Urinary bladder (tissue), 4 donors: ENCODE measurements around the gene TMEM135. TPM values are rescaled to one million over a fixed set of nuclear protein-coding genes. Genes with fewer than 3 reads are reported as not detected.
"Not testable (repeated sequence)": the region's sequence is repeated elsewhere in the genome, so short reads cannot be mapped to it uniquely, and the experiment has no call there.

Experiments used
- DNase-seq: peaks from one replicate; pipeline ENCODE4 v3.0.0-alpha.2; 2015; ENCODE audit errors: extremely low spot score
- H3K27ac ChIP-seq: one replicate; pipeline ENCODE4 v1.5.1; 2013; ENCODE audit warnings: low read depth, mild to moderate bottlenecking, moderate library complexity
- H3K36me3 ChIP-seq: one replicate; pipeline ENCODE4 v1.6.1; 2013; ENCODE audit warnings: mild to moderate bottlenecking, moderate library complexity; ENCODE audit not compliant: insufficient read depth
- H3K4me1 ChIP-seq: one replicate; pipeline ENCODE4 v1.6.1; 2013; ENCODE audit warnings: mild to moderate bottlenecking, moderate library complexity; ENCODE audit not compliant: insufficient read depth
- H3K4me3 ChIP-seq: one replicate; pipeline ENCODE4 v1.5.1; 2013; ENCODE audit warnings: low read depth, low read length
- WGBS: extraction: QIAGEN DNeasy Blood & Tissue Kit; methylation state at CpG from one replicate; pipeline ENCODE4 v1.1.7; 2013; 5-methylcytosine and 5-hydroxymethylcytosine counted together
- polyA plus RNA-seq: library from polyadenylated mRNA; stranded (reverse); fragments of 200-250 nt; gene quantifications from one replicate; pipeline ENCODE4 v1.2.3, GENCODE V29; 2013
- total RNA-seq: library from RNA; depleted of rRNA; stranded (reverse); fragments of >200 nt; gene quantifications from one replicate; pipeline ENCODE4 v1.2.3, GENCODE V29; 2014
- donor health status: healthy with polysubstance abuse.
- donor health status: healthy.

The TMEM135 gene
- total and polyA plus RNA-seq, 2 donors: 6.2 to 61.0 TPM

DNA sequence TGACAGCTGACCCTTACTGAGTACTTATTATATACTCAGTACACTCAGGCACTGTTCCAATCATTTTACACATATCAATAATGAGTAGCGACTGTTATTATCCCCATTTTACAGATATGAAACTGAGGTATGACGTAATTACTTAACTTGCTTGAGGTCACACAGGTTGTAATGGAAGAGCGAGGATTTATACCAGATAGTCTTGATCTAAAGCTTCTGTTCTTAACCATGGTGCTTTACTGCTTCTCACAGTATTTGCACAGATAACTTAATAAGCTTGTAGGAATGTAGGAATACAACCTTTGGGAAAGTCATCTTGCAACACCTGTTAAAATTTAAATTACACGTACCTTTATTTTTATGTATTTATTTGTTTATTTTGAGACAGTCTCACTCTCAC, 31.7 kb upstream of the TMEM135 start:
- WGBS: 95% methylated on average over 4 of the region's 4 CpGs
- Histone ChIP-seq H3K4me1 (no peaks in the 10 kb centered on the region), H3K4me3 (no peak overlapping the region), H3K36me3 (no peaks in the 10 kb centered on the region), H3K27ac (no peak overlapping the region)
- DNase-seq: no peak

DNA sequence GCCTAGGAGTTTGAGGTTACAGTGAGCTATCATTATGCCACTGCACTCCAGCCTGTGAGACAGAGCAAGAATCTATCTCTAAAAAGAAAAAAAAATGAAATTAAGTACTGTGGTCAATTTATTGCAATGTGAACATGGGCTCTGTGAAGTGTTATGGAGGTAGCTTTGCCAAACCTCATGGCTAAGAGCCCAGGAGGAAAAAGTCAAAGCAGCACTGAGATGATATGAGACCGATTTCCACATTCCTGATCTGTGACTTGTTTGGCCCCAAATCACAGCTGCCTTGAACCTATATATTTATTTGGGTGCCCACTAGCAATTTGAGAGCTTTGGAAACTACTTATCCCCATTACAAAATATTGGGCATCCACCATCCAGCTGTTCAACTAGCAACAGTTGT, 29.8 kb upstream of the TMEM135 start:
- WGBS: 56% methylated on average over 1 of the region's 1 CpG
- DNase-seq: no peak
- Histone ChIP-seq H3K4me3 (no peak overlapping the region), H3K27ac (no peak overlapping the region), H3K4me1 (no peaks in the 10 kb centered on the region), H3K36me3 (no peaks in the 10 kb centered on the region)

GRCh38 chr11:87012089-87012488, 25.6 kb upstream of the TMEM135 start:
- DNase-seq: no peak
- Histone ChIP-seq H3K4me1 (no peaks in the 10 kb centered on the region), H3K36me3 (no peaks in the 10 kb centered on the region), H3K4me3 (no peak overlapping the region), H3K27ac (no peak overlapping the region)
- 74% methylated on average over 1 of the region's 1 CpG for WGBS

GRCh38 chr11:87012673-87013072, 25.1 kb upstream of the TMEM135 start:
- H3K4me3 ChIP-seq: no peak overlapping the region
- 53% methylated on average over 1 of the region's 1 CpG for WGBS
- DNase-seq: no peak
- H3K4me1 ChIP-seq: no peaks in the 10 kb centered on the region
- no peaks in the 10 kb centered on the region for H3K36me3 ChIP-seq
- H3K27ac ChIP-seq: no peak overlapping the region

DNA sequence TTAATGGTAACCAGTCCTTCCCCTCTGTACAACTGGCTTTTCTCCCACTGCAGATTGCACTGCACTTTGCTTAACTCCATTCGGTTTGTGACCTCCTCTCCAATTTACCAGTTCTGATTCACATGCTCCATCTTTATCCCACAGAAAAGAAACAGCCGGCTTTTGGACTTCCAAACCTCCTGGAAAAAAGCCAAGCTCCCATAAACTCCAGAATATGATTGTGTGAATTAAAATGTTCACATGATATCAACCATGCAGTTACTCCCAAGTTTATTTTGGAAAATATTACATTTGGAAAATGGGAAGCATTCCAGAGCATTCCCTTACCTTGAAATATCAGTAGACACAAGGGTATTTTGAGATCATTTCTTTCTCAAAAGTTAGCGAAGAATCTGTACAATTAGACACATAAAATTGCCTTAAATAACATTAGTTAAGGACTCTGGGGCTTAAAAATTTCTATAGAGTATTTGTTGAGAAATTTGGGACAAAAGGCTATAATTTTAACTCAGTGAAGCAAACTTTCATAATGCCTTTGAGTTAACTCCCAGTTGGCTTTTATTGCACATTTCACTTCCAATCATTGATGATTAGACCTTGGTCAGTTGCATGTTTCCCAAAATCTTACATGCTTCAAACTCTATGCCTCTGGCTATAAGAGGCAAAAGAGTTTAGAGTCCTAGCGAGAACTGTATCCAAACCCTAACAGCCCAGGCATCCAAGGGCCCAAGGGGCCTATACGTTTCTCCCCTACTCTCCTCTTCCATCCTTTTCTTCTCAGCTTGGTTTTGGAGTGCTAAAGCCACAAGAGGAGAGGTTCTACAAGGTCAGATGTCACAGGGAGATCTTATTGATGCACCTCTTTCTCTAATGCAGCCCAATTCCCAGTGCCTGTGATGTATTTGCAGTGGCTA, 23.6 kb upstream of the TMEM135 start:
- Histone ChIP-seq H3K27ac (no peak overlapping the region), H3K4me1 (no peaks in the 10 kb centered on the region)
- WGBS: 56% methylated on average over 5 of the region's 5 CpGs

GRCh38 chr11:87015645-87016044, 22.1 kb upstream of the TMEM135 start:
- WGBS: 92% methylated on average over 10 of the region's 10 CpGs
- no peaks in the 10 kb centered on the region for H3K36me3 ChIP-seq
- H3K4me1 ChIP-seq: no peaks in the 10 kb centered on the region
- DNase-seq: no peak
- H3K27ac ChIP-seq: no peak overlapping the region
- no peak overlapping the region for H3K4me3 ChIP-seq

More for the DNA sequence above, 23.6 kb upstream of the TMEM135 start:
- DNase-seq: no peak
- H3K36me3 ChIP-seq: no peaks in the 10 kb centered on the region
- no peak overlapping the region for H3K4me3 ChIP-seq

- Histone ChIP-seq H3K36me3 (no peaks in the 10 kb centered on the region), H3K4me3 (no peak overlapping the region), H3K4me1 (no peaks in the 10 kb centered on the region), H3K27ac (no peak overlapping the region)
- WGBS: 76% methylated on average over 1 of the region's 1 CpG
- no peak for DNase-seq
Measured at GRCh38 chr11:87019613-87020271, 18.0 kb upstream of the TMEM135 start.

GRCh38 chr11:87020336-87020735, 17.4 kb upstream of the TMEM135 start:
- Histone ChIP-seq H3K36me3 (no peaks in the 10 kb centered on the region), H3K4me1 (no peaks in the 10 kb centered on the region), H3K4me3 (no peak overlapping the region), H3K27ac (no peak overlapping the region)
- 91% methylated on average over 1 of the region's 1 CpG for WGBS
- DNase-seq: no peak

GRCh38 chr11:87020764-87021365, 16.9 kb upstream of the TMEM135 start:
- Histone ChIP-seq H3K4me3 (no peak overlapping the region), H3K36me3 (no peaks in the 10 kb centered on the region), H3K27ac (no peak overlapping the region), H3K4me1 (no peaks in the 10 kb centered on the region)
- DNase-seq: no peak
- 85% methylated on average over 3 of the region's 3 CpGs for WGBS

DNA sequence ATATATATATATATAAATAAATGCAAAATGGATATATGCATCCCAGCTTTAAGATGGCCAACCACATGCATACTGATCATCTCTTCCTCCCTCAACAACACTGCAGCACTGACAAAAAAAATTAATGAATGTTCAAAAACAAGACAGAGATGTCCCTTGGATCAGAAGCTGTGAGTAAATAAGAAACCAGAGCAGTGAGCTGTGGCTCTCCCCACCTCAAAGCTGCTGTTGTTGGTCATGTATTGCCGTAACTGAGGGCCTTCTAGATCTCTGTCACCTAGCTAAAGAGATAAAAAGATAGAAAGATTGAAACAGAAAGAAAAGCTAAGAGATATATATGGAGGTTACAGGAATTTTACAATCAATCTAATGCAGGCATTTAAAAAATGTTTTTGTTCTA, 15.5 kb upstream of the TMEM135 start:
- 88% methylated on average over 1 of the region's 1 CpG for WGBS
- no peak for DNase-seq
- Histone ChIP-seq H3K27ac (no peak overlapping the region), H3K4me3 (no peak overlapping the region), H3K4me1 (no peaks in the 10 kb centered on the region), H3K36me3 (no peaks in the 10 kb centered on the region)

- Histone ChIP-seq H3K36me3 (no peaks in the 10 kb centered on the region), H3K4me3 (no peak overlapping the region), H3K4me1 (no peaks in the 10 kb centered on the region), H3K27ac (no peak overlapping the region)
- DNase-seq: no peak
- WGBS: 78% methylated on average over 3 of the region's 3 CpGs
Measured at GRCh38 chr11:87022738-87023137, 15.0 kb upstream of the TMEM135 start.

DNA sequence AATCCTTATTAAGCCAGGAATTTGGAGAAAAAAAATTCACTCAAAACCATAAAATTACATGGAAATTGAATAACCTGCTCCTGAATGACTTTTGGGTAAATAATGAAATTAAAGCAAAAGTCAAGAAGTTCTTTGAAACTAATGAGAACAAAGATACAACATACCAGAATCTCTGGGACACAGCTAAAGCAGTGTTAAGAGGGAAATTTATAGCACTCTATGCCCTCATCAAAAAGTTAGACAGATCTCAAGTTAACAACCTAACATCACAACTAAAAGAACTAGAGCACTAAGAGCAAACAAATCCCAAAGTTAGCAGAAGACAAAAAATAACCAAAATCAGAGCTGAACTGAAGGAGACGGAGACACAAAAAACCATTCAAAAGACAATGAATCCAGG, 11.3 kb upstream of the TMEM135 start:
- H3K4me3 ChIP-seq, H3K4me1 ChIP-seq, DNase-seq, H3K36me3 ChIP-seq, H3K27ac ChIP-seq: not testable (repeated sequence)
- WGBS: 100% methylated on average over 1 of the region's 1 CpG

DNA sequence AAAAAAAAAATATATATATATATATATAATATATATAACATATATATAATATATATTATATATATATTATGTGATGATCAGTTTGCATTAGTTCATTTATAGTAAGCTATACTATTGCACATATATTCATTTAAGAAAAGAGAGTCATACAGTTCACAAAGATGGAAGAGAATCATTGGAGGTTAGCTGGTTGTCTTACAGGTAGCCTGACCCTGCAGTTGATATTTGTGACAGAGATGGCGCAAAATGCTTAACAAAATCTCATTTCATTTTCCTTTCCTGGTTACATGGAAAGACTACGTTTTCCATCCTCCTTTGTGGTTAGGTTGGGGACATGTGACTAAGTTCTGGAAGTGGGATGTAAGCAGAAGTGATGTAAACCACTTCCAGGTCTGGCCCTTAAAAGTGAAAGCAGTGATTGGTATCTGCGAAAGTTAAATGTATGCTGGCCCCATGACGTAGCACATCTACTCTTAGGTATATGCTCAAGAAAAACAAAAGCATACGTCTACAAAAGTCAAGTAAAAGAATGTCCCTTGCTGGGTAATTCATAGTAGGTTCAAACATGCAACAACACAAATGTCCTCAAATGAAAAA, 7.2 kb upstream of the TMEM135 start:
- Histone ChIP-seq H3K4me3 (no peak overlapping the region), H3K4me1 (peaks cover 2% of the 10 kb centered on the region), H3K36me3 (no peaks in the 10 kb centered on the region), H3K27ac (no peak overlapping the region)
- DNase-seq: no peak
- 68% methylated on average over 5 of the region's 5 CpGs for WGBS
